Measurements from ENCODE around the gene PKN3.
A peak's percentile ranks its signal among the peaks of the same experiment; 100 is the strongest.

The PKN3 gene

GRCh38 chr9:128728298-128728697 lies 26.0 kb downstream of the PKN3 start:
- H3K27ac ChIP-seq = peak overlapping the region; percentile 20
- no peak for TF ChIP-seq CTCF (conservative IDR thresholded peaks at IDR 0.05)

- no peak for TF ChIP-seq CTCF (conservative IDR thresholded peaks at IDR 0.05)
- H3K27ac ChIP-seq = no peak overlapping the region
Measured at GRCh38 chr9:128729302-128729701, 27.0 kb downstream of the PKN3 start.

GRCh38 chr9:128729766-128730517 lies 27.6 kb downstream of the PKN3 start:
- TF ChIP-seq CTCF (conservative IDR thresholded peaks at IDR 0.05) = no peak
- no peak overlapping the region for H3K27ac ChIP-seq

GRCh38 chr9:128731093-128731492 lies 28.8 kb downstream of the PKN3 start:
- H3K27ac ChIP-seq = no peak overlapping the region
- no peak for TF ChIP-seq CTCF (conservative IDR thresholded peaks at IDR 0.05)

- TF ChIP-seq CTCF (conservative IDR thresholded peaks at IDR 0.05) = no peak
- no peak overlapping the region for H3K27ac ChIP-seq
Measured at GRCh38 chr9:128731691-128732090, 29.4 kb downstream of the PKN3 start.

GRCh38 chr9:128732576-128732975 lies 30.3 kb downstream of the PKN3 start:
- TF ChIP-seq CTCF (conservative IDR thresholded peaks at IDR 0.05) = no peak
- H3K27ac ChIP-seq = no peak overlapping the region

- no peak overlapping the region; the same call in 1 of the 2 replicates for H3K27ac ChIP-seq
- peak; percentile 90 for TF ChIP-seq CTCF (conservative IDR thresholded peaks at IDR 0.05)
Measured at GRCh38 chr9:128733256-128733655, 31.0 kb downstream of the PKN3 start.
